Left lung (tissue), 10 donors: ENCODE measurements around the gene OR5C1. TPM values are rescaled to one million over a fixed set of nuclear protein-coding genes. Genes with fewer than 3 reads are reported as not detected.

ENCODE experiments used
- ATAC-seq: fragments of 200-7000 bp; cut with Tn5 transposase; one replicate; pipeline ENCODE4 v1.9.1; 2020; ENCODE audit warnings: moderate library complexity
- DNase-seq, 4 donors: peaks; one replicate each; pipeline ENCODE4 v3.0.0-alpha.2; 2013 to 2020
- H3K27ac ChIP-seq, 2 donors: fragments of 200-600 bp; sonication (generic) in 1 of 2; one replicate each; pipeline versions ENCODE4 v1.5.0 to v1.8.0; 2020 to 2021
- H3K27me3 ChIP-seq, 2 donors: fragments of 200-600 bp; sonication (generic) in 1 of 2; one replicate each; pipeline versions ENCODE4 v1.5.0 to v1.8.0; 2020 to 2021
- H3K36me3 ChIP-seq, 2 donors: fragments of 200-600 bp; sonication (generic) in 1 of 2; one replicate each; pipeline versions ENCODE4 v1.5.0 to v1.8.0; 2020 to 2021
- H3K4me1 ChIP-seq, 2 donors: fragments of 200-600 bp; one replicate each; pipeline ENCODE4 v1.8.0; 2021
- H3K4me3 ChIP-seq, 2 donors: fragments of 200-600 bp; sonication (generic) in 1 of 2; one replicate each; pipeline versions ENCODE4 v1.5.0 to v1.8.0; 2020 to 2021; ENCODE audit warnings: mild to moderate bottlenecking in 1 of 2
- H3K9me3 ChIP-seq, 2 donors: fragments of 200-600 bp; sonication (generic) in 1 of 2; one replicate each; pipeline versions ENCODE4 v1.5.0 to v1.8.0; 2020 to 2021
- CTCF ChIP-seq, 2 donors: fragments of 200-600 bp; sonication (generic) in 1 of 2; IDR thresholded peaks; one replicate each; pipeline versions ENCODE4 v1.5.0 to v1.8.0; 2021; ENCODE audit warnings: antibody characterized with exemption in 2 of 2
- intact Hi-C, 2 donors: fragments of 100-400 bp; cut with DNase I; formaldehyde crosslinking; loops; one replicate each; pipeline versions ENCODE4 v1.11.2 to v1.14.2; 2022
- polyA plus RNA-seq, 6 donors: library from polyadenylated mRNA; unstranded; fragments of 120-200 nt; gene quantifications; one replicate each; pipeline ENCODE4 v1.2.1, GENCODE V29; 2013; ENCODE audit not compliant: insufficient read length in 6 of 6
- total RNA-seq, 2 donors: library from RNA; stranded (reverse); fragmentation: NEBNext Ultra II Directional; extraction: Animal tissue kit (Norgen Biotek cat#: 25700); gene quantifications; one replicate each; pipeline ENCODE4 v1.2.1, GENCODE V29; 2021
- donor health status: DM: no; HTN: yes; CAD: no.
- donor health status: DM: no; HTN: no; CAD: no.

The OR5C1 gene
- total and polyA plus RNA-seq, 8 donors = not detected

GRCh38 chr9:122777935-122778627 is 10.7 kb upstream of the OR5C1 start:
- no peak for TF ChIP-seq CTCF (IDR thresholded peaks at IDR 0.05)
- Histone ChIP-seq H3K27ac (no peak overlapping the region), H3K36me3 (no peaks in the 10 kb centered on the region), H3K4me3 (no peak overlapping the region), H3K4me1 (no peaks in the 10 kb centered on the region), H3K27me3 (no peaks in the 10 kb centered on the region), H3K9me3 (peaks cover 0 to 4% of the 10 kb centered on the region in 2 donors)
- DNase-seq = no peak
- intact Hi-C loops = no loop called here
- ATAC-seq = no peak

- no peak overlapping the region for H3K27ac ChIP-seq
- ATAC-seq (no peak), DNase-seq (no peak)
- H3K4me1 ChIP-seq = no peaks in the 10 kb centered on the region
- H3K36me3 ChIP-seq = no peaks in the 10 kb centered on the region
- no peaks in the 10 kb centered on the region for H3K27me3 ChIP-seq
- no peak for TF ChIP-seq CTCF (IDR thresholded peaks at IDR 0.05)
- H3K9me3 ChIP-seq = no peaks in the 10 kb centered on the region
- intact Hi-C loops = no loop called here
- H3K4me3 ChIP-seq = no peak overlapping the region
Observed at GRCh38 chr9:122779181-122779580, 9.6 kb upstream of the OR5C1 start.

GRCh38 chr9:122780026-122780425 is 8.7 kb upstream of the OR5C1 start:
- no peaks in the 10 kb centered on the region for H3K4me1 ChIP-seq
- no peak for ATAC-seq
- no peak overlapping the region for H3K4me3 ChIP-seq
- no peak overlapping the region for H3K27ac ChIP-seq
- no peaks in the 10 kb centered on the region for H3K9me3 ChIP-seq
- H3K36me3 ChIP-seq = no peaks in the 10 kb centered on the region
- no peak for TF ChIP-seq CTCF (IDR thresholded peaks at IDR 0.05)
- intact Hi-C loops = no loop called here
- no peaks in the 10 kb centered on the region for H3K27me3 ChIP-seq
- DNase-seq = no peak

GRCh38 chr9:122781671-122782070 is 7.1 kb upstream of the OR5C1 start:
- no peaks in the 10 kb centered on the region for H3K9me3 ChIP-seq
- no peaks in the 10 kb centered on the region for H3K27me3 ChIP-seq
- no peaks in the 10 kb centered on the region for H3K4me1 ChIP-seq
- H3K27ac ChIP-seq = no peak overlapping the region
- DNase-seq = no peak
- no peak overlapping the region for H3K4me3 ChIP-seq
- intact Hi-C loops = no loop called here
- TF ChIP-seq CTCF (IDR thresholded peaks at IDR 0.05) = no peak
- no peak for ATAC-seq
- H3K36me3 ChIP-seq = no peaks in the 10 kb centered on the region

GRCh38 chr9:122785269-122785668 is 3.5 kb upstream of the OR5C1 start:
- TF ChIP-seq CTCF (IDR thresholded peaks at IDR 0.05) = no peak

More at GRCh38 chr9:122785269-122785668, 3.5 kb upstream of the OR5C1 start:
- no peaks in the 10 kb centered on the region for H3K9me3 ChIP-seq
- no peak overlapping the region for H3K27ac ChIP-seq
- ATAC-seq = no peak
- no peak overlapping the region for H3K4me3 ChIP-seq
- intact Hi-C loops = no loop called here
- H3K4me1 ChIP-seq = no peaks in the 10 kb centered on the region
- DNase-seq = no peak
- no peaks in the 10 kb centered on the region for H3K36me3 ChIP-seq
- no peaks in the 10 kb centered on the region for H3K27me3 ChIP-seq
